Esophagus (tissue), 2 donors: ENCODE data around the gene GUCY1B1. TPM values are rescaled to one million over a fixed set of nuclear protein-coding genes. Genes with fewer than 3 reads are reported as not detected.

ENCODE experiments used
- H3K27ac ChIP-seq, 2 donors: one replicate each; pipeline ENCODE4 v1.5.1; 2013; ENCODE audit warnings: low read depth in 2 of 2, mild to moderate bottlenecking in 2 of 2, inconsistent platforms in 1 of 2, low read length in 1 of 2, moderate library complexity in 1 of 2
- H3K27me3 ChIP-seq, 2 donors: one replicate each; pipeline ENCODE4 v1.6.1; 2013; ENCODE audit warnings: low read length in 2 of 2, control low read depth in 1 of 2, mild to moderate bottlenecking in 1 of 2; ENCODE audit not compliant: insufficient read depth in 2 of 2, control insufficient read depth in 1 of 2
- H3K36me3 ChIP-seq, 2 donors: one replicate each; pipeline ENCODE4 v1.6.1; 2013; ENCODE audit warnings: low read length in 1 of 2; ENCODE audit not compliant: control insufficient read depth in 2 of 2, insufficient read depth in 2 of 2
- H3K4me1 ChIP-seq, 2 donors: one replicate each; pipeline ENCODE4 v1.6.1; 2013; ENCODE audit warnings: low read length in 1 of 2; ENCODE audit not compliant: control insufficient read depth in 2 of 2, insufficient read depth in 2 of 2
- H3K4me3 ChIP-seq, 2 donors: one replicate each; pipeline ENCODE4 v1.5.1; 2013; ENCODE audit warnings: low read length in 2 of 2, mild to moderate bottlenecking in 2 of 2, low read depth in 1 of 2, moderate library complexity in 1 of 2
- H3K9me3 ChIP-seq, 2 donors: one replicate each; pipeline ENCODE4 v1.6.1; 2013; ENCODE audit warnings: mild to moderate bottlenecking in 2 of 2, low read depth in 1 of 2, low read length in 1 of 2, moderate library complexity in 1 of 2; ENCODE audit not compliant: control insufficient read depth in 2 of 2, insufficient read depth in 1 of 2
- WGBS, 2 donors: extraction: QIAGEN DNeasy Blood & Tissue Kit; methylation state at CpG; one replicate each; pipeline ENCODE4 v1.1.7; 2013; 5-methylcytosine and 5-hydroxymethylcytosine counted together
- polyA plus RNA-seq, 2 donors: library from polyadenylated mRNA; stranded (reverse); fragments of 200-250 nt; gene quantifications; one replicate each; pipeline ENCODE4 v1.2.3, GENCODE V29; 2013
- donor health status: healthy with polysubstance abuse.
- donor health status: Bipolar disorder and iron deficiency.

The GUCY1B1 gene
- polyA plus RNA-seq, 2 donors = 1.7 to 1.8 TPM

DNA sequence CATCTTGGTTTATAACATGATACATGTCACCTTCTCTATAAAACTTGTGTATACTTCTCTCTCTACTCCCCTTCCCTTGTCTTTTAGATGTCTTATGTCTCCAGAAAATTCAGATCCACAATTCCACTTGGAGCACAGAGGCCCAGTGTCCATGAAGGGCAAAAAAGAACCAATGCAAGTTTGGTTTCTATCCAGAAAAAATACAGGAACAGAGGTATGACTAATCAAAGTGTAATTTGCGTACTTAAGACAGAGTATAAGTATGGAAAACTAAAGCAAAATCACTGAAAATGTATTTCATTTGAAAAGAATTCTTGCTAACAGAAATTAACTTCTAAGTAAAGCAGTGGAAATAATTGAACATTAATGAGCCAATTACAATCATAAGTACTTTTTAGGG lies 46.2 kb downstream of the GUCY1B1 start:
- WGBS, 2 donors = 84 to 91% methylated on average over 1 of the region's 1 CpG
- Histone ChIP-seq H3K9me3 (no peaks in the 10 kb centered on the region), H3K4me3 (no peak overlapping the region), H3K36me3 (no peaks in the 10 kb centered on the region), H3K4me1 (no peaks in the 10 kb centered on the region), H3K27ac (no peak overlapping the region), H3K27me3 (no peaks in the 10 kb centered on the region)

DNA sequence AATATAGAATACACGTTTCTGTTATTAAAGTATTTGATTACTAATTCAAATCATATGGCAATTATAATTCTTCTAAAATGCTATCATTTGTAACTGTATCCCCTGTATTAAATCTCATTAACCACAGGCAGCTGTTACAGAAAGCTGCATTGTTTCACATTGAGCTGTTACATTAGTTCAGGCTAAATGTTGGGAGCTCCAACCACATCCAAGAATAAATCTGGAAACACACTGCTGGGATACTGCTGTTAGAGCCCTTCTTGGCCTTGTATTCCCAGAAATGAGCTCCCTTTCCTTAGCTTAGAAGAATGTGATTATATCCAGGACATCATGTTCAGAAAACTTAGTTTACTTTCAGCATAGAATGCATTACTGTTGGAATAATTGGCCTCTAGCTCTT lies 48.2 kb downstream of the GUCY1B1 start:
- H3K4me1 ChIP-seq = no peaks in the 10 kb centered on the region
- H3K36me3 ChIP-seq = no peaks in the 10 kb centered on the region
- no peak overlapping the region for H3K4me3 ChIP-seq
- no peak overlapping the region for H3K27ac ChIP-seq
- H3K9me3 ChIP-seq = no peaks in the 10 kb centered on the region
- WGBS, 2 donors = 34 to 54% methylated on average over 1 of the region's 1 CpG
- no peaks in the 10 kb centered on the region for H3K27me3 ChIP-seq

DNA sequence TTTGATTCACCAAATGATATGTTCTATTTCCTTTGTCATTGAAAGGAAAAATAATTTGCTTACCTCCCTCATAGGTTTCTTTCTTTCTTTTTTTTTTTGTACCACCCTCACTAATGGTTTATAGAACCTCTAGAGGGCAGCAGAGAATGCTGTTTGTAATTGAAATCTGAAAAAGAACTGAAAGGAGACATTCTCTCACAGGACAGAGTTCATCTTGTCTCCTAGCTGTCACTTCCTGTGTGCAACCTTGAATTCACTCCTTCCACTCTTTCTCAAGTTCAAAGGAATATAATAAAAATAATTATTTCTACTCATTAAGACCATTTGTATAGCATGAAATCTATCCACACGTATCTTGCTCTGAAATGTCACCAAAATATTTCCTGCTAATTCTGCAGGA lies 51.0 kb downstream of the GUCY1B1 start:
- Histone ChIP-seq H3K27ac (no peak overlapping the region), H3K9me3 (no peaks in the 10 kb centered on the region), H3K4me1 (no peaks in the 10 kb centered on the region), H3K27me3 (no peaks in the 10 kb centered on the region), H3K36me3 (no peaks in the 10 kb centered on the region), H3K4me3 (no peak overlapping the region)
- WGBS, 2 donors = 79 to 84% methylated on average over 1 of the region's 1 CpG

DNA sequence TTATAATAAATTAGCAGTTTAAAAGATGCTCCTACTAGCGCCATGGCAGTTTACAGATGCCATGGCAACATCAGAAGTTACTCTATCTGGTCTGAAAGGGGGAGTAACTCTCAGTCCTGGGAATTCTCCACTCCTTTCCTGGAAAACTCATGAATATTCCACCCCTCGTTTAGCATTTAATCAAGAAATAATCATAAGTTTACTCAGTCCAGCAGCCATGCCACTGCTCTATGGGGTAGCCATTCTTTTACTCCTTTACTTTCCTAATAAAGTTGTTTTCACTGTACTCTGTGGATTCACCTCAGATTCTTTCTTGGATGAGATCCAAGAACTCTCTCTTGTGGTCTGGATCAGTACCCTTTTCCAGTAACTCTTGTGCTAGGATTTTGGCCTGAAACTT lies 52.3 kb downstream of the GUCY1B1 start:
- Histone ChIP-seq H3K4me1 (no peaks in the 10 kb centered on the region), H3K9me3 (no peaks in the 10 kb centered on the region), H3K27me3 (no peaks in the 10 kb centered on the region), H3K4me3 (no peak overlapping the region), H3K36me3 (no peaks in the 10 kb centered on the region), H3K27ac (no peak overlapping the region)
- WGBS, 2 donors = 86 to 91% methylated on average over 2 of the region's 2 CpGs

DNA sequence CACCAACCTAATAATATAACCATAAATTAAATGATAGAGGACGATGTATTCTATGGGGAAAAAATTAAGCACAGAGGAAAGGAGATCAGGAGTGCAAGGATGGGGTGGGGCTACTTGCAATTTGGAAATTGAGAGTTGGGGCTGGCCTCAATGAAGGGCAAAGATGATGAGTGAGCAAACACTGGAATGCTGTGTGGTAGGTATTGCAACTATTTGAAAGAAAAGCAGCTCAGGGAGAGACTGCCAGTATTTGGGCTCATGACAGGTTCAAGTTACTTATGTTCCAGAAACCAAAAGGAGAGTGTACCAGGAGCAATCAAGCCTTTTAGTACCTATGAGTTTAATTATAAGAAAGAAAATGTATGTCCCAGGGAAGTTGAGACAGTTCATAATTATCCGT lies 59.8 kb downstream of the GUCY1B1 start:
- Histone ChIP-seq H3K27ac (no peak overlapping the region), H3K27me3 (no peaks in the 10 kb centered on the region), H3K4me1 (no peaks in the 10 kb centered on the region), H3K36me3 (no peaks in the 10 kb centered on the region), H3K4me3 (no peak overlapping the region), H3K9me3 (no peaks in the 10 kb centered on the region)
- WGBS, 2 donors = 80 to 86% methylated on average over 2 of the region's 2 CpGs

DNA sequence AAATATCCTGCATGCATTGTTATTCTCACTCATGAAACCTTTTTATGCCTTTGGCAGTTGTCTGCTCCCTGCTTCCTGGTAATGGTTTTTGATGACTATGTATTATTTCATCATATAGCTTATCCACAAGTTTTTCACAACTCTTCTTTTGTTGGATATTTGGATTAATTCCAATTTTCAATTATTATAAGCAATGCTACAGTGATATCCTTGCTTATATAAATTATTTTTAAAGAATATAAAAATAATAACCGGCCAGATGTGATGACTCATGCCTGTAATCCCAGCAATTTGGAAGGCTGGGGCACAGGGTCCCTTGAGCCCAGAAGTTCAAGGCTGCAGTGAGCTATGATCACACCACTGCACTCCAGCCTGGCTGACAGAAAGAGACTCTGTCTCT lies 60.2 kb downstream of the GUCY1B1 start:
- H3K36me3 ChIP-seq = no peaks in the 10 kb centered on the region
- no peaks in the 10 kb centered on the region for H3K27me3 ChIP-seq
- no peak overlapping the region for H3K27ac ChIP-seq
- no peaks in the 10 kb centered on the region for H3K9me3 ChIP-seq
- H3K4me3 ChIP-seq = no peak overlapping the region
- H3K4me1 ChIP-seq = no peaks in the 10 kb centered on the region
- WGBS, 2 donors = 29 to 38% methylated on average over 1 of the region's 1 CpG

DNA sequence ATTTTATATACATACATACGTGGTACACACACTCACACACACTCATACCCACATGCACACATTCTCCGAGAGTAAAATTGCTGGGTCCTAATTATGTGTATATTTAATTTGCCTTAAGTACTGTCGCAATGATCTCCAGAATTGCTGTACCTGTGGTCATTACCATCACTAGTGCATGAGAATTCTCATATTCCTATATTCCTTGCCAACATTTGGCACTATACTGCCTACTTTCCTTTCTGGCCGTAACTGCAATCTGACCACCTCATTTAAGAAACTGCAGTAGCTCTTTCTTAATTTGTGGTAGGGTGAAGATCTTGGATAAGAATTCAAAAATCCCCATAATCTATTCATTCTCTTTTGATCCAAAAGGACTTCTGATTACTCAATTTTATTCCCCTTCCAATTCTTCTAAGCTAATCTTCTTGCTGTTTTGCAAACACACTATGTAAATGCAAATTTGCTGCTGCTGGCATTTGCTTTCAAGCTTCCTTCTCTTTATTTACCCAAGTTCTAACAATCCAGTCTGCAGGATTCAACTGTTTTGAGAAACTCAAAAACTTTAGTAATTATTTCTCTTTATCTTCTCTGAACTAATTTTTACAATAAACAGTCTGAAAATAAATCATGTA lies 62.2 kb downstream of the GUCY1B1 start:
- no peak overlapping the region for H3K4me3 ChIP-seq
- no peaks in the 10 kb centered on the region for H3K27me3 ChIP-seq
- no peaks in the 10 kb centered on the region for H3K4me1 ChIP-seq
- 80 to 83% methylated on average over 4 of the region's 4 CpGs for WGBS, 2 donors
- H3K36me3 ChIP-seq = no peaks in the 10 kb centered on the region
- no peaks in the 10 kb centered on the region for H3K9me3 ChIP-seq
- H3K27ac ChIP-seq = no peak overlapping the region

DNA sequence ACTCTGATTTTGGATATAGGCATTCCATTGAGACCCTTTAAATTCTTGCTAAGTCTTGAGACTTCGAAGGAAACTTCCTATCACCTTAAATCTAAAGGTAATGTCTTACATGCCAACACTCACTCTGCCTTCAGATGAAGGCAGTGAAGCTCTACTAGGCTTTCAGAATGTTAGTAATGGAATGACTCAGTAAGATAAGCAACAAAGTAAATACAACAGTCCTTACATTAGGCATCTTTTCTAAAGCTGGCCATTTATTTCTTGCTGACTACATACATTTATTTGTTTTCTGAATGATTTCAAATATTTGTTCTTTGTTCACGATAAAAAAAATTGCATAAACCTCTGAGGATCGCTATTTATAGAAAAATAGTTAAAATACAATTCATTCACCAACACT lies 63.8 kb downstream of the GUCY1B1 start:
- no peak overlapping the region for H3K4me3 ChIP-seq
- WGBS, 2 donors = 47 to 53% methylated on average over 3 of the region's 3 CpGs
- no peak overlapping the region for H3K27ac ChIP-seq
- H3K27me3 ChIP-seq = no peaks in the 10 kb centered on the region
- no peaks in the 10 kb centered on the region for H3K36me3 ChIP-seq
- H3K4me1 ChIP-seq = no peaks in the 10 kb centered on the region
- no peaks in the 10 kb centered on the region for H3K9me3 ChIP-seq

DNA sequence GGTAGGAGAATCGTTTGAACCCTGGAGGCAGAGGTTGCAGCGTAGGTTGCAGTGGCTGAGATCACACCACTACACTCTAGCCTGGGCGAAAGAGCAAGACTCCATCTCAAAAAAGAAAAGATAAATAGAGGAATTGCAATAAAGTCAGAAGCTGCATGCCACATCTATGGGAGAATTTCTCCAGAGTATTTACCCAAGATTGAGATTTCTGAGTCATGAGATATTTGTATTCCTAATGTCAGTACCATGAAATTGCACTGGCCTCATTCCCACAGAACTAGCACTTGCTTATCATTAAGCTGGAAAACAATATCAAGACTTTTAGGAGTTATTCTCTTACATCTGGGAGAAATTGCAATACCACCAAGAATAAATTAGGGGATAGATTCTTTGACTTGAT lies 69.8 kb downstream of the GUCY1B1 start:
- H3K36me3 ChIP-seq = no peaks in the 10 kb centered on the region
- H3K27me3 ChIP-seq = no peaks in the 10 kb centered on the region
- WGBS, 2 donors = 81 to 90% methylated on average over 3 of the region's 3 CpGs

DNA sequence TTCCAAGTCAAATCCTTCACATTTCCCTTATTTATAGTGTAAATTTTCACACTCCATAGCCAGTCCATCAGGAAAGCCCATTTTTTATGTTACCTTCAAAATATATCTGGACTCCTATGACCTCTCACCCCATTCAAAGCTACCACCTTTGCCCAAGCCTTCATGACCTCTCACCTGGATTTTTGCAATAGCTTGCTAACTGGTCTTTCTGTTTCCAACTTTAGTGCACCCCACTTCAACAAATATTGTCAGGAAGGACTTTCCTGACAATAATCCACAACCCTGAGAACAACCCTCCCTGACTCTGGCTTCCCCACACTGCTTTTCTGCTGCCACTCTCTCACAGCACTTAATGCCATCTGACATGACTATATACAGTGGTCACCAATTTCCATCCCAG lies 73.8 kb downstream of the GUCY1B1 start:
- no peaks in the 10 kb centered on the region for H3K27me3 ChIP-seq
- H3K9me3 ChIP-seq = no peaks in the 10 kb centered on the region
- no peaks in the 10 kb centered on the region for H3K36me3 ChIP-seq
- H3K4me1 ChIP-seq = no peaks in the 10 kb centered on the region
- H3K27ac ChIP-seq = no peak overlapping the region
- no peak overlapping the region for H3K4me3 ChIP-seq

More for the DNA sequence above, 69.8 kb downstream of the GUCY1B1 start:
- H3K27ac ChIP-seq = no peak overlapping the region
- no peaks in the 10 kb centered on the region for H3K4me1 ChIP-seq
- no peak overlapping the region for H3K4me3 ChIP-seq
- no peaks in the 10 kb centered on the region for H3K9me3 ChIP-seq
